HG03066 (cell line): Measurements from ENCODE around the gene TMEM273.

ENCODE experiments used
- ATAC-seq: cut with Tn5 transposase; IDR thresholded peaks from one replicate; pipeline ENCODE4 v1.9.1; 2021; ENCODE audit warnings: low read depth; ENCODE audit not compliant: unreplicated experiment

Gene TMEM273

GRCh38 chr10:49177391-49178355 is 10.5 kb downstream of the TMEM273 start:
- ATAC-seq, result peak; percentile 77

GRCh38 chr10:49176310-49177268 is 11.6 kb downstream of the TMEM273 start:
- peak; percentile 5 for ATAC-seq

- no peak for ATAC-seq
Observed at GRCh38 chr10:49175587-49176309, 12.4 kb downstream of the TMEM273 start.

GRCh38 chr10:49174926-49175500 is 13.2 kb downstream of the TMEM273 start:
- no peak for ATAC-seq

GRCh38 chr10:49174261-49174925 is 13.8 kb downstream of the TMEM273 start:
- no peak for ATAC-seq

- ATAC-seq, result no peak
Observed at GRCh38 chr10:49173853-49174252, 14.3 kb downstream of the TMEM273 start.

- ATAC-seq, result no peak
Observed at GRCh38 chr10:49173201-49173772, 14.9 kb downstream of the TMEM273 start.

- no peak for ATAC-seq
Observed at GRCh38 chr10:49172777-49173132, 15.4 kb downstream of the TMEM273 start.

GRCh38 chr10:49172061-49172776 is 16.0 kb downstream of the TMEM273 start:
- no peak for ATAC-seq

- ATAC-seq, result no peak
Observed at GRCh38 chr10:49171326-49172060, 16.7 kb downstream of the TMEM273 start.

GRCh38 chr10:49170632-49171325 is 17.4 kb downstream of the TMEM273 start:
- ATAC-seq, result no peak

- no peak for ATAC-seq
Observed at GRCh38 chr10:49169776-49170175, 18.4 kb downstream of the TMEM273 start.

- no peak for ATAC-seq
Observed at GRCh38 chr10:49168831-49169500, 19.2 kb downstream of the TMEM273 start.

- ATAC-seq, result no peak
Observed at GRCh38 chr10:49168171-49168540, 20.0 kb downstream of the TMEM273 start.

- ATAC-seq, result no peak
Observed at GRCh38 chr10:49167425-49168170, 20.6 kb downstream of the TMEM273 start.
